Stomach (tissue), 4 donors: Measurements from ENCODE around the gene GALM.

Experiments used
- POLR2AphosphoS5 ChIP-seq, 3 donors: sonication (generic); formaldehyde crosslinking; IDR thresholded peaks; one replicate each; pipeline ENCODE4 v1.6.1; 2016; ENCODE audit warnings: antibody characterized with exemption in 3 of 3
- TF ChIP-seq, protein P1 (sequence below), 7 experiments: fragments of 450-650 bp in 4 of 7; fragments of 200-600 bp in 3 of 7; sonication (generic) in 3 of 7; IDR thresholded peaks; one replicate each; pipeline ENCODE4 v1.5.1; 2016 to 2019; ENCODE audit warnings: antibody characterized with exemption in 7 of 7, control low read depth in 2 of 7, mild to moderate bottlenecking in 1 of 7

DNA sequence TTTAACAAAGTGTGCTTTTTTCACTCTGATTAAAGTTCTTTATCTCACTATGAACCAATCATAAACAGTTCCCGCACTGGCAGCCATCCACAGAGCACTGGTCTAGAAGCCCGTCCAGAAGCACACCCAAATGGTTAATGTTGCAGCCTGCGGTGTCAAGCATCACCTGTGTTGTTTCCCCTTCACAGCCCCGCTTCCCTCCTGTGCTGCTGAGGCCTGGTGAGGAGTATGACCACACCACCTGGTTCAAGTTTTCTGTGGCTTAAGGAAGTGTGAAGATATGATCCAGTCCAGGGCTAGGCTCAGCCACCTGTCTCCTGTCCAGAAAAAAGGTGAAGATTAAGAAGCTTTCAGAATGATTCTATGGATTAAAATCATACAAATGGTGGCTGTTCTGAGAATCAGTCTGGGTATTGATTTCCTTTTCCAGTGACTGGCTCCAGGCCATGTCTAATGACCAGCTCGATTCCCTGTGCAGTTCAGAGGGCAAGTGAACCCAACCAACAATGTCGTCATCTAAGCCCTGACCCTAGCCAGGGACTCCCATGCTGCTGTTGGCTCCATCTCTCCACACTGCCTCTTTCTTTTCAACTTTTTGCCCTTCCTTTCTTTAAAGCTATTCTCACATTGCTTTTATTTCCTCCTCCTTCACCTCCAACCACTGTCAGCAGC, 67.5 kb downstream of the GALM start:
- TF ChIP-seq POLR2AphosphoS5 (IDR thresholded peaks at IDR 0.05) = no peak
- TF ChIP-seq, protein P1, sequence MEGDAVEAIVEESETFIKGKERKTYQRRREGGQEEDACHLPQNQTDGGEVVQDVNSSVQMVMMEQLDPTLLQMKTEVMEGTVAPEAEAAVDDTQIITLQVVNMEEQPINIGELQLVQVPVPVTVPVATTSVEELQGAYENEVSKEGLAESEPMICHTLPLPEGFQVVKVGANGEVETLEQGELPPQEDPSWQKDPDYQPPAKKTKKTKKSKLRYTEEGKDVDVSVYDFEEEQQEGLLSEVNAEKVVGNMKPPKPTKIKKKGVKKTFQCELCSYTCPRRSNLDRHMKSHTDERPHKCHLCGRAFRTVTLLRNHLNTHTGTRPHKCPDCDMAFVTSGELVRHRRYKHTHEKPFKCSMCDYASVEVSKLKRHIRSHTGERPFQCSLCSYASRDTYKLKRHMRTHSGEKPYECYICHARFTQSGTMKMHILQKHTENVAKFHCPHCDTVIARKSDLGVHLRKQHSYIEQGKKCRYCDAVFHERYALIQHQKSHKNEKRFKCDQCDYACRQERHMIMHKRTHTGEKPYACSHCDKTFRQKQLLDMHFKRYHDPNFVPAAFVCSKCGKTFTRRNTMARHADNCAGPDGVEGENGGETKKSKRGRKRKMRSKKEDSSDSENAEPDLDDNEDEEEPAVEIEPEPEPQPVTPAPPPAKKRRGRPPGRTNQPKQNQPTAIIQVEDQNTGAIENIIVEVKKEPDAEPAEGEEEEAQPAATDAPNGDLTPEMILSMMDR (IDR thresholded peaks at IDR 0.05) = no peak
